Right renal pelvis (tissue), 4 donors: ENCODE results near the gene EIF3L. TPM values are rescaled to one million over a fixed set of nuclear protein-coding genes. Genes with fewer than 3 reads are reported as not detected.

Experiments used
- DNase-seq, 4 donors: peaks; one replicate each; pipeline ENCODE4 v3.0.0-alpha.2; 2013; ENCODE audit warnings: low read depth in 4 of 4, low spot score in 3 of 4, missing footprints in 1 of 4
- polyA plus RNA-seq, 4 donors: library from polyadenylated mRNA; unstranded; fragments of 120-200 nt; gene quantifications; one replicate each; pipeline ENCODE4 v1.2.1, GENCODE V29; 2013; ENCODE audit not compliant: insufficient read length in 4 of 4

The EIF3L gene
- polyA plus RNA-seq, 4 donors: 1,007 to 1,114 (median 1,055) TPM

DNA sequence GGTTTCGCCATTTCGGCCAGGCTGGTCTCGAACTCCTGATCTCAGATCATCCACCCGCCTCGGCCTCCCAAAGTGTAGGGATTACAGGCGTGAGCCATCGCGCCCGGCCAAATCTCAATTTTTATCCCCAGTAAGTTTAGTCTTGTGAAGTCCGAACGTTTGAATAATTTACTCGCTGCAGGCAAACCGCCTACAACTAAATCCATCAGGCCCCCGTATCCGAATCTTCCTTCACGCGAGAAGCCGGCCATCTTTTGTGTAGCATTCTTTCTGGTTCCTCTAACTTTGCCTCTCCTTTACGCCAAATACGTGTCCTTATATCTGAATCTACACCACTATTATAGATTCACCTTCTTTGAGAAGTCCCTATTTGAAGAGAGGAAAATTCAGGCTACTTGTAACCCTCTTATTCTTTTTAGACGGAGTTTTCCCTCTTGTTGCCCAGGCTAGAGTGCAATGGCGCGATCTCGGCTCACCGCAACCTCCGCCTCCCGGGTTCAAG, 581 bp upstream of the EIF3L start:
- peak in 1 of 4 donors; percentile 21 for DNase-seq

GRCh38 chr22:37850801-37851200, 1.6 kb downstream of the EIF3L start:
- DNase-seq: no peak

GRCh38 chr22:37852418-37852817, 3.2 kb downstream of the EIF3L start:
- DNase-seq: no peak

DNA sequence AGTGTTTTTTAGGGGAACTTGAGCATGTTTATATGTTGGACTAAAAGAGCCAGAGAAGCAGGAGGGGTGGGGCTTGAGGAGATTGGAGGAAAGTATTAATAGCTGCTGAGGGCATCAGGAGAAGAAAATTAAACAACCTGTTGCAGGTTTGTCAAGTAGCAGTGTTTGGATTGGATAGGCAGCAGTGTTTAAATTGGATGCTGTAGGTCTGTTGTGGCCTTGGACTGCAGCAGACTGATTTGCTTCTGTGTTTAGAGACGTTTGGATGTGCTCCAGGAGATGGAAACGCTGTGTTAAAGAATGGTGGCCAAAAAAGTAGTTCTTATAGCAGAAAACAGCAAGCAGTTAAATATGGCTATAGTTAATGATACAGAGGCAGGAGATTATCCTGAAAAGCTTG, 5.7 kb downstream of the EIF3L start:
- DNase-seq: no peak

- no peak for DNase-seq
Observed at GRCh38 chr22:37855462-37855861, 6.2 kb downstream of the EIF3L start.

DNA sequence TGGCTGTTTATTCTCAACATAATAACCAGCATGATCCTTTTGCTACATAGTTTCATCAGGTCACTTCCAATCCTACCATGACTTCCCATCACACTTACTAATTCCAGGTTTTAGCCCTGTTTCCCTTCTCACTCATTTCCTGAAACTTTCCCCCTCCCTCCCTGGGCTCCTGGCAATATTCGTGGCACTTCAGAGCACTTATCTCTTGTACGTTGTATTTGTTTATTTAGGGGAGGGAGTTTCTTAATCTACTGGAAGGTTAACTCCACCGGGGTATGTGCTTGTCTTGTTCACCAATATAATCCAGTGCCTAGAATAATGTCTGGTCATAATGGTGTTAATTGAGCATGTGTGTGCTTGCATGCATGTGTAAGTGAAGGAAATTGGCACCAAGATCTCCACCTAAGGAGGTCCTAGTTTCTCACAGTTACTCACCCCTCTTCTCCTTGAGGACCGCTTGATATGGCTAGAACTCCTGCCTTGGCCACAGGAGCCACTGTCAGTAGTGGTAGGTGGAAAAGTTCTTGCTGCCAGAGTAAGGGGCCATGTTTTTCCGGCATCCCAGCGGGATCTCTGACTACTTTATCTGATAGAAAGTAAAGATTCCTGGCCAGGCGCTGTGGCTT, 11.7 kb downstream of the EIF3L start:
- DNase-seq: no peak

DNA sequence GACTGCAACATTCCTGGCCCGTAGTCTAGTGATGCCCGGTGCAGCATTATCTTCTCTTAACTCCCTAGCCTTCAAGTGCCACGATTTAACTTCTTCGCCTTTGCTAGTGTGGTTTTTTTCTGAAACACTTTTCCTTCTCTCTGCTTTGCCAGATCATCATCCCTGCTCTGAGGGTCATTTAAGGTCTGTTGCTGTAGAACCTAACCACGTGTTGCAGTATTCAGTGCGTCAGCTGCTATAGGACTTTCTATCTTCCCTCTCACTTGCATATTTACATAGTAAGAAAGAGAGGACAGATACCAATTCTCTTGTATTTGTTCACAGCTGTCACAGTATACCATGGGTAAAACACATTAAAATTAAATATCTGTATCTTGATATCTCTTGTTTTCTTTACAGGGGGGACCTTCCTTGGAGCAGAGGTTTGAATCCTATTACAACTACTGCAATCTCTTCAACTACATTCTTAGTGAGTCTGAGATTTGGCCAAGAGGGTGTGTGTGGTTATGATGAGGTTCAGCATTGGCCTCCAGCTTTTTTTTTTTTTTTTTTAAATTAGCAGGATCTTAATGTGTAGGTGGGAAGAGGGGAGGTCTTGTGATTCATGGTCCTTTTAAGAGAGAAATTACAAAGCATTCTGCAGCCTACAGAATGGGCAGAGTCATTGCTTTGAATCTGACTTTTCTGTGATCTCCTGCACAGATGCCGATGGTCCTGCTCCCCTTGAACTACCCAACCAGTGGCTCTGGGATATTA, 13.5 kb downstream of the EIF3L start:
- no peak for DNase-seq

DNA sequence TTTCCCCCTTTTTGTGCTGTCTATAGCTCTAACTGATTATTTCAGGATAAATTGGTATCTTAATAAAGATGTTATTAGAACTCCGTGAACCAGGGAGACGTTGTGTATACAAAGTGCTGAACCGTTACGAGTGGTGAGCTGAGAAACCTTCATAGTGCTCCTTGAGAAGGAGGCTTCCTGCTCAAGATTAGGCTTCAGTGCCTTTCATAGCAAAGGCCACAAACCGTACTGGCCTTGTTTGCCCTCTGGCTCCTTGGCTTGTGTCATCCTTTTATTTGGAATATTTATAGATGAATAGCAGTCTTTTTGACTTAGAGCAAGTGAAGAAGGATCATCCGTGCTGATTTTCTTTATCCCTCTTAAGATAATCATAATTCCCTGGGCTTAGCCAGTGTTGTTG, 16.3 kb downstream of the EIF3L start:
- DNase-seq: no peak

- DNase-seq: no peak
Observed at GRCh38 chr22:37870273-37870672, 21.1 kb downstream of the EIF3L start.

- DNase-seq: no peak
Observed at GRCh38 chr22:37880668-37881440, 31.6 kb downstream of the EIF3L start.

DNA sequence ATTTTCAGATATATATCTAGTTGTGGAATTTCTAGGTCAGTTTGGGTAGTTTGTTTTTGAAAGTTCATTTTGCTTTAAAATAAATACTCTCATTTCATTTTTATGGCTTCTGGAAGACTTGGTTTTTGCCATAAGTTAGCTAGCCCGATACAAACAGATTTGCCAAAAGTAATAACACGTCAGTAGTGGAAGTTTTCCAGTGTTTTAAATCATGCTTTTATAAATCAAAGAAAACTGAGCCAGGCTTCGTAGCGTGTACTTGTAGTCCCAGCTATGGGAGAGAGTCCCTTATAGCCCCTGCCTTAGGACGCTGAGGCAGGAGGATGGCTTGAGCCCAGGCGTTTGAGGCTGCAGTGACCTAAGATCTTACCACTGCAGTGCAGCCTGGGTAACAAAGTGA, 35.2 kb downstream of the EIF3L start:
- peak in 2 of 4 donors; percentile 66 to 74 for DNase-seq

- no peak for DNase-seq
Observed at GRCh38 chr22:37887584-37888378, 38.6 kb downstream of the EIF3L start.

- no peak for DNase-seq
Observed at GRCh38 chr22:37891926-37892325, 42.7 kb downstream of the EIF3L start.

DNA sequence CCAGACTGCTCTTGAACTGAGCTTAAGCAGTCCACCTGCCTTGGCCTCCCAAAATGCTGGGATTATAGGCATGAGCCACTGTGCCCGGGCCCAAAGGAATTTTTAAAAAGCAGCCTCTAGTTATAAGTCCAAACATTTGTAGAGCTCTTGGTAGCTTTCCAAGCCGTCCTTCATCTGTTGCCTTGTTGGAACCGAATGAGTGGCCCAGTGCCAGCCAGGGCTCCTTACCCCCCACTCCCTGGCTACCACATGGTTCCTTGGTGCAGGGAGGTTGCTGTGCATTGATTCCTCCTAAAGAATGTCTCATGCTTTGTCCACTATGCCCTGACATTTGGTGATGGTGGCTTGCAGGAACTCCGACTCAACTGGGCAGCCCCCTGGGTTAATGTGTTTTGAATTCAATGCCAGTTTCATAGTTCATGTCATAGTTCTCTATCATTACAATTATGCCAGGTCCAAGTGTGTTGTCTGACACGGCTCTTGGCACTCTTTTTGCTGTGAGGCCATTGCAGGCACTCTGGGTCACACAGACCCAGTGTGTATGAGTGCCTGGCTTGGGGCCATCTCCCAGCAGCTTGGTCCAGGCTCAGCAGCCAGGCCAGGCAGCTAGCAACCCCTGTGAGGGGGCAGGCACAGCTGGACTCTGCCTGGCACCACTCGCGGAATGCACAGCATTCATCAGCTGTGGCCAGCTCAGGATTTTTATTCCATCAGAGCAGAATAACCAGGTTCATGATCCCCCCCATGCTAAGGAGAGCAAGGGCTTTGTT, 43.5 kb downstream of the EIF3L start:
- no peak for DNase-seq

DNA sequence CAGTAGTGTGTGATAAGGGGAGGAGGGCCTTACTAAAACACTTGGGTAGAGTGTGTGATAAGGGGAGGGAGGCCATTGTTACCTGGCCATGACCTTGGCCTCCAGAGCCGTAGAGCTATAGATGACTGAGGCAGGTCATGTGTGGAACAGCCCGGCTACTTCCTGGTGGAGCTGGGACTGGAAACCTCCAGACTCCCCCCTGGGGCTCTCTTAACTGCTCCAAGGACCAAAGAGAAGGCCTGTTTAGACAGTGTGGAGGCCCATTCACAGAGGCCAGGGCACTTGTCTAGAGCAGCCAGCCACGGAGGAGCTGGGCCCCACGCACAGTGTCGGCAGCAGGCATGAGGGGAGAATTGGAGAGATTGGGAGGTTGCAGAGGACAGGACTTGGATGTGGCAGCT, 44.4 kb downstream of the EIF3L start:
- no peak for DNase-seq

DNA sequence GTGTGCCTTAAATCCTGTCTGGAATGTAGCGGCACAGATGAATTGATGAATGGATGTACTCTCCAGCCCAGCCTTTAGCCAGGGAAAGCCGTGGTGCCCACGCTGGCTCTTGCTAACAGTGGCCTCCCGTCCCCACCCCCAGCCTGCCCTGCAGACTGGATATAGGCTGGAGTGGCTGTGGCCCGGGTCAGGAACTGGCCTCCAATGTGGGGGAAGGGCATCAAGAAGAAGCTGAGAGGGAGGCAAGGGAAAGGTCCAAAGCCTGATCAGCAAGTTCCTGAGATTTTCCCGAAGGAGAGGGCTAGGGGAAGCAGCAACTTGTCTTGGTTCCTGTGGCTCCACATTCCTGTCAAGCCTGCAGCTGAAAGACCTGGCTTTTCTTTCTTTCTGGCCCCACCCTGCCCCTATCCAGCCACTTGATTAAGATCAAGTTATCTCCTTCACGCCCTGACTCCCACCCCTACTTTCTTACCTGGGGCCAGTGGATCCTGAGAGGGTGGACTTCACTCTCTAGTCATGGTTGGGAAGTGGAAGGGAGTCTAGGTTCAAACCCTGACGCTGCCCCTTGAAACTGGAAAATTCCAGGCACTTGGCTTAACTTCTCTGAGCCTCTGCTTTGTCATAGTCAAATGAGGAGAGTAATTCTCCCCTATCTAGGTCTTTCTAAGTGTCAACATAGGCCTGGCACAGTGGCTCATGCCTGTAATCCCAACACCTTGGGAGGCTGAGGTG, 45.9 kb downstream of the EIF3L start:
- no peak for DNase-seq

- DNase-seq: no peak
Observed at GRCh38 chr22:37896181-37896592, 47.0 kb downstream of the EIF3L start.

DNA sequence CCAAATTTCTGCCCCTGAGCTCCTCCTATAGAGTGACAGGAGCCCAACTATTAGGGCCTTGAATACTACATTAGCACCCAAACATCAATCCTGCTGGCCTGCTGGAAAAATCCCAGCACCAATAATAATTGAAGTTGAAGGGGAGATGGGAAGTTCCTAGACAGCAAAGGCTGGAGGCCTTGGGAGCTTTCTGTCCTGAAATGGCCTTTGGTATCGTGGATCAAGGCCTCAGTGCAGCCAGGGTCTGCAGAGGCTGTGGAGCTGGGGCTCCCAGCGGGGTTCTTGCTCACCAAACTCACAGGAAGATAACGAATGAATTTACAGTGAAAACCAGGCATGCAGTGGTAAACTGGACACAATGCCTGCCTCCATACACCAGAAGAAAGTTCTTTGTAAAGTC, 47.7 kb downstream of the EIF3L start:
- DNase-seq: no peak

DNA sequence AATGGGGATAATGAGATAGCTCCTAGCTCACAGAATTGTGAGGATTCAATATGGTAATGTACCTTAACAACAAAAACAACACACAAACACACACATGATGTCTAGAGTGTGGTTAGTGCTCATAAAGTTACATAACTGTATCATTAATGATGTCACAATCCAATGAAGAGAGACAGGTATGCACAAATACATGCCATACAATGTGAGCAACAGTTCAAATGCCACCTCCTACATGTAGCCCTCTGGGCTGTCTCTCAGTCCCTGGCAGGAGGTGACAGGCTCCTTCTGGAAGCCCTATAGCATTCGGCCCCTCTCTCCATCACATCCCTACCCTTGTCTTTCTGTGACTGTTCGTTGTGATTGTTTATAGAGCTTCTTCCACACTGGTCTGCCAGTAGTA, 48.6 kb downstream of the EIF3L start:
- no peak for DNase-seq
